GM12878 (cell line): ENCODE measurements around the gene NTM. TPM values are rescaled to one million over a fixed set of nuclear protein-coding genes. Genes with fewer than 3 reads are reported as not detected.

ENCODE experiments used
- ATAC-seq: fragments of 200-7000 bp; cut with Tn5 transposase; 3 replicates; pipeline ENCODE4 v1.9.1; 2020; ENCODE audit warnings: mild to moderate bottlenecking, moderate library complexity
- BruUV-seq: library from RNA; stranded (reverse); fragments of 400-500 nt; replicated peaks from 2 replicates; lab custom pipeline; 2021; lab: Mats Ljungman, UMichigan
- CTCF ChIA-PET: fragments of 300-600 bp; sonication (Branson Sonifier 250); formaldehyde crosslinking; extraction: SDS; loops from one replicate; lab custom pipeline; 2021; ENCODE audit warnings: inconsistent platforms; lab: Yijun Ruan, JAX
- POLR2A ChIA-PET: fragments of 350-600 bp; formaldehyde crosslinking; extraction: SDS; loops from one replicate; lab custom pipeline; 2021; ENCODE audit warnings: inconsistent platforms; lab: Charles Lee
- RAD21 ChIA-PET: fragments of 300-600 bp; sonication (Branson Sonifier 250); formaldehyde crosslinking; loops from one replicate; lab custom pipeline; 2023; ENCODE audit warnings: antibody characterized with exemption; ENCODE audit not compliant: unreplicated experiment; lab: Charles Lee
- SMC1A ChIA-PET: fragments of 300-600 bp; sonication (Branson Sonifier 250); formaldehyde crosslinking; loops from one replicate; lab custom pipeline; 2023; ENCODE audit not compliant: unreplicated experiment, uncharacterized antibody; lab: Charles Lee
- DNase-seq: peaks from one replicate; pipeline ENCODE4 v3.0.0-alpha.2; 2011; ENCODE audit warnings: low read depth, low spot score
- FAIRE-seq: peaks from 3 replicates; lab custom pipeline; 2011; peaks lifted over from hg19 to GRCh38; lab: Jason Lieb, UNC
- H2AFZ ChIP-seq: 2 replicates; pipeline ENCODE4 v1.6.0; 2011; ENCODE audit warnings: low read depth, low read length, control low read depth; ENCODE audit not compliant: control insufficient read depth
- H3K27ac ChIP-seq: 2 replicates; pipeline ENCODE4 v1.5.1; 2011; ENCODE audit warnings: control low read depth; ENCODE audit not compliant: control insufficient read depth, insufficient read depth
- H3K27me3 ChIP-seq, 2 experiments: replicated peaks in 1 of 2; 2 replicates each; pipeline versions ENCODE4 v1.6.0 to v1.6.1; 2011; ENCODE audit warnings: low read length in 1 of 2; ENCODE audit not compliant: control insufficient read depth in 2 of 2, insufficient read depth in 2 of 2
- H3K36me3 ChIP-seq, 2 experiments: 2 replicates each; pipeline ENCODE4 v1.5.1; 2011; ENCODE audit warnings: low read length in 1 of 2; ENCODE audit not compliant: control insufficient read depth in 2 of 2, insufficient read depth in 2 of 2
- H3K4me1 ChIP-seq: 2 replicates; pipeline ENCODE4 v1.6.1; 2011; ENCODE audit warnings: mild to moderate bottlenecking, low read length, moderate library complexity, mixed read lengths; ENCODE audit not compliant: control insufficient read depth, insufficient read depth
- H3K4me2 ChIP-seq: 2 replicates; pipeline ENCODE4 v1.6.0; 2011; ENCODE audit warnings: control low read depth; ENCODE audit not compliant: control insufficient read depth, insufficient read depth
- H3K4me3 ChIP-seq: fragments of 200-600 bp; sonication (generic); 2 replicates; pipeline ENCODE4 v1.5.1; 2016
- H3K79me2 ChIP-seq: 2 replicates; pipeline ENCODE4 v1.6.0; 2011; ENCODE audit warnings: low read length; ENCODE audit not compliant: control insufficient read depth, insufficient read depth
- H3K9ac ChIP-seq: 2 replicates; pipeline ENCODE4 v1.8.0; 2011; ENCODE audit warnings: low read length, control low read depth, mixed read lengths; ENCODE audit not compliant: control insufficient read depth, insufficient read depth
- H3K9me3 ChIP-seq: replicated peaks from 3 replicates; pipeline ENCODE4 v1.5.1; 2011; ENCODE audit warnings: mild to moderate bottlenecking, low read length; ENCODE audit not compliant: control insufficient read depth, insufficient read depth
- H4K20me1 ChIP-seq: 2 replicates; pipeline ENCODE4 v1.6.0; 2011; ENCODE audit not compliant: control insufficient read depth, insufficient read depth
- CBX3 ChIP-seq: fragments of 200-600 bp; sonication (generic); IDR thresholded peaks from 2 replicates; pipeline ENCODE4 v1.6.1; 2016; ENCODE audit warnings: low read depth, borderline replicate concordance
- RB1 ChIP-seq: fragments of 450-650 bp; formaldehyde crosslinking; IDR thresholded peaks from 2 replicates; pipeline ENCODE4 v1.6.1; 2017; ENCODE audit warnings: mild to moderate bottlenecking, borderline replicate concordance
- ZNF592 ChIP-seq: fragments of 450-650 bp; IDR thresholded peaks from 2 replicates; pipeline ENCODE4 v1.6.1; 2017; ENCODE audit warnings: mild to moderate bottlenecking, moderate library complexity
- WGBS: methylation state at CpG from one replicate; pipeline ENCODE4 v1.1.6; 2016; ENCODE audit warnings: low lambda C conversion rate; ENCODE audit not compliant: insufficient replicate concordance, insufficient coverage; ENCODE audit errors: missing lambda C conversion rate; 5-methylcytosine and 5-hydroxymethylcytosine counted together
- in situ Hi-C: fragments of 300-500 bp; cut with MboI; formaldehyde crosslinking; loops from 9 replicates; pipeline ENCODE4 v1.14.3; 2018; ENCODE audit warnings: mixed read lengths
- intact Hi-C: fragments of 100-400 bp; cut with micrococcal nuclease; formaldehyde crosslinking; loops from one replicate; pipeline ENCODE4 v1.14.2; 2022; ENCODE audit not compliant: unreplicated experiment
- polyA plus RNA-seq, 11 experiments: library from polyadenylated mRNA; depleted of rRNA in 4 of 11; unstranded in 6 of 11; stranded (reverse) in 5 of 11; fragments of >200 nt; fragmentation: Nextera tagmentation in 4 of 11; fragmentation: Illumina TruSeq in 1 of 11; extraction: Ambion mirVana in 4 of 11; extraction: Trizol in 1 of 11; gene quantifications; 1 replicate in 1 of 11; 2 replicates in 10 of 11; pipeline versions ENCODE4 v1.2.1 to v1.2.3, GENCODE V29; 2011 to 2016; ENCODE audit warnings: inconsistent platforms in 2 of 11, missing spikeins in 2 of 11, low read depth in 1 of 11
- total RNA-seq, 4 experiments: library from RNA; depleted of rRNA in 3 of 4; stranded (reverse); fragments of >200 nt in 3 of 4; fragmentation: Illumina TruSeq in 1 of 4; extraction: Trizol in 1 of 4; gene quantifications; 2 replicates each; pipeline versions ENCODE4 v1.2.1 to v1.2.3, GENCODE V29; 2013 to 2021

NTM gene
- total and polyA plus RNA-seq, 10 of the 15 experiments (the other 5 are each of a cell fraction or from before 2014, with no cell fraction given) = not detected

- POLR2A ChIA-PET = no interaction called here
- intact Hi-C loops = no loop called here
- no TSS peak for BruUV-seq
- in situ Hi-C loops = no loop called here
- H2AFZ ChIP-seq = no peak overlapping the region
- no peak overlapping the region for H3K4me3 ChIP-seq
- RAD21 ChIA-PET = no interaction called here
- no peaks in the 10 kb centered on the region for H3K79me2 ChIP-seq
- H3K36me3 ChIP-seq = no peaks in the 10 kb centered on the region
- H3K27ac ChIP-seq = no peak overlapping the region
- no peaks in the 10 kb centered on the region for H4K20me1 ChIP-seq
- no peaks in the 10 kb centered on the region for H3K9me3 ChIP-seq
- H3K27me3 ChIP-seq = peaks cover 0 to 2% of the 10 kb centered on the region in 2 experiments; a peak in 1 of 4 replicates
- no peak overlapping the region for H3K4me2 ChIP-seq
- no peak overlapping the region for H3K9ac ChIP-seq
- FAIRE-seq (no peak), DNase-seq (no peak), ATAC-seq (no peak)
- H3K4me1 ChIP-seq = no peaks in the 10 kb centered on the region
- WGBS = 25% methylated on average over 3 of the region's 3 CpGs
- no peak for TF ChIP-seq ZNF592
- no peak for TF ChIP-seq CBX3
- TF ChIP-seq RB1 = no peak
- SMC1A ChIA-PET = no interaction called here
- CTCF ChIA-PET = no interaction called here
Observed at GRCh38 chr11:131345406-131345805, 25.0 kb upstream of the NTM start.
